DND-41 (cell line): ENCODE measurements around the gene SERHL2.
"Not testable (repeated sequence)": the region's sequence is repeated elsewhere in the genome, so short reads cannot be mapped to it uniquely, and the experiment has no call there.

Experiments
- CTCF ChIP-seq: IDR thresholded peaks from 2 replicates; pipeline ENCODE4 v1.5.1; 2012; ENCODE audit warnings: borderline replicate concordance, low read length, moderate library complexity, mild to moderate bottlenecking; ENCODE audit not compliant: poor library complexity, severe bottlenecking; ENCODE audit errors: extremely low read depth
- EZH2 ChIP-seq: IDR thresholded peaks from 3 replicates; pipeline ENCODE4 v1.6.1; 2012; ENCODE audit warnings: borderline replicate concordance, low read depth, mild to moderate bottlenecking, moderate library complexity, low read length, inconsistent platforms; ENCODE audit not compliant: severe bottlenecking

GRCh38 chr22:42548126-42548525 lies 5.6 kb upstream of the SERHL2 start:
- not testable (repeated sequence) for TF ChIP-seq CTCF, EZH2
